ENCODE data around the gene IRF1.
A peak's percentile ranks its signal among the peaks of the same experiment; 100 is the strongest.

Gene IRF1

GRCh38 chr5:132490484-132491367, at the start of gene IRF1:
Gene IRF1, minus strand, starts transcription at chr5:132490773. Its CDS starts 1,295 bp downstream, at chr5:132489478.
- TF ChIP-seq CTCF (IDR thresholded peaks at IDR 0.05; ENCODE audit: extremely low read depth, missing control alignments), result no peak
- peak; percentile 99 for DNase-seq (ENCODE audit: low spot score)

- DNase-seq (ENCODE audit: low spot score), result no peak
- TF ChIP-seq CTCF (IDR thresholded peaks at IDR 0.05; ENCODE audit: extremely low read depth, missing control alignments), result no peak
Observed at GRCh38 chr5:132540149-132540548, 49.6 kb upstream of the IRF1 start.

- no peak for DNase-seq (ENCODE audit: low spot score)
- no peak for TF ChIP-seq CTCF (IDR thresholded peaks at IDR 0.05; ENCODE audit: extremely low read depth, missing control alignments)
Observed at GRCh38 chr5:132539716-132540115, 49.1 kb upstream of the IRF1 start.

- DNase-seq (ENCODE audit: low spot score), result no peak
- no peak for TF ChIP-seq CTCF (IDR thresholded peaks at IDR 0.05; ENCODE audit: extremely low read depth, missing control alignments)
Observed at GRCh38 chr5:132530946-132531345, 40.4 kb upstream of the IRF1 start.

GRCh38 chr5:132528866-132529634, 38.5 kb upstream of the IRF1 start:
- DNase-seq (ENCODE audit: low spot score), result no peak
- no peak for TF ChIP-seq CTCF (IDR thresholded peaks at IDR 0.05; ENCODE audit: extremely low read depth, missing control alignments)

- TF ChIP-seq CTCF (IDR thresholded peaks at IDR 0.05; ENCODE audit: extremely low read depth, missing control alignments), result no peak
- DNase-seq (ENCODE audit: low spot score), result no peak
Observed at GRCh38 chr5:132528021-132528420, 37.4 kb upstream of the IRF1 start.

GRCh38 chr5:132526974-132527564, 36.5 kb upstream of the IRF1 start:
- no peak for DNase-seq (ENCODE audit: low spot score)
- TF ChIP-seq CTCF (IDR thresholded peaks at IDR 0.05; ENCODE audit: extremely low read depth, missing control alignments), result no peak

Measured in GM20000 (cell line).